GM21423 (cell line): ENCODE data around the gene DMD.

Experiments
- ATAC-seq: cut with Tn5 transposase; IDR thresholded peaks from one replicate; pipeline ENCODE4 v1.9.1; 2021; ENCODE audit warnings: mild to moderate bottlenecking, moderate library complexity; ENCODE audit not compliant: unreplicated experiment

Gene DMD

GRCh38 chrX:31909850-31910572 lies 1301.3 kb downstream of the DMD start:
- no peak for ATAC-seq

- no peak for ATAC-seq
Observed at GRCh38 chrX:31894152-31894551, 1317.2 kb downstream of the DMD start.

GRCh38 chrX:31893525-31893924 lies 1317.8 kb downstream of the DMD start:
- ATAC-seq = no peak

GRCh38 chrX:31889088-31889487 lies 1322.3 kb downstream of the DMD start:
- no peak for ATAC-seq

GRCh38 chrX:31884535-31884934 lies 1326.8 kb downstream of the DMD start:
- no peak for ATAC-seq

- ATAC-seq = no peak
Observed at GRCh38 chrX:31872007-31872406, 1339.3 kb downstream of the DMD start.

GRCh38 chrX:31870267-31870666 lies 1341.1 kb downstream of the DMD start:
- no peak for ATAC-seq

- ATAC-seq = no peak
Observed at GRCh38 chrX:31860686-31861085, 1350.7 kb downstream of the DMD start.

- ATAC-seq = no peak
Observed at GRCh38 chrX:31858915-31859314, 1352.4 kb downstream of the DMD start.

- ATAC-seq = no peak
Observed at GRCh38 chrX:31854716-31855115, 1356.6 kb downstream of the DMD start.

GRCh38 chrX:31851761-31852160 lies 1359.6 kb downstream of the DMD start:
- no peak for ATAC-seq

GRCh38 chrX:31847773-31848172 lies 1363.6 kb downstream of the DMD start:
- no peak for ATAC-seq

GRCh38 chrX:31845003-31845402 lies 1366.3 kb downstream of the DMD start:
- no peak for ATAC-seq

- no peak for ATAC-seq
Observed at GRCh38 chrX:31838617-31839016, 1372.7 kb downstream of the DMD start.

- ATAC-seq = no peak
Observed at GRCh38 chrX:31837445-31838049, 1373.8 kb downstream of the DMD start.

GRCh38 chrX:31836479-31836878 lies 1374.9 kb downstream of the DMD start:
- no peak for ATAC-seq

GRCh38 chrX:31832263-31832662 lies 1379.1 kb downstream of the DMD start:
- no peak for ATAC-seq

- ATAC-seq = no peak
Observed at GRCh38 chrX:31820430-31821210, 1390.7 kb downstream of the DMD start.

- ATAC-seq = no peak
Observed at GRCh38 chrX:31819455-31819854, 1391.9 kb downstream of the DMD start.

- no peak for ATAC-seq
Observed at GRCh38 chrX:31811106-31811505, 1400.2 kb downstream of the DMD start.

- no peak for ATAC-seq
Observed at GRCh38 chrX:31808357-31808756, 1403.0 kb downstream of the DMD start.

GRCh38 chrX:31807165-31807564 lies 1404.2 kb downstream of the DMD start:
- no peak for ATAC-seq
